Keratinocyte (primary cell): ENCODE measurements around the gene SEL1L3. TPM values are rescaled to one million over a fixed set of nuclear protein-coding genes. Genes with fewer than 3 reads are reported as not detected.

Experiments used
- DNase-seq: peaks from one replicate; pipeline ENCODE4 v3.0.0-alpha.2; 2011; ENCODE audit warnings: low read depth, missing footprints, low spot score
- FAIRE-seq: peaks from 2 replicates; lab custom pipeline; 2011; peaks lifted over from hg19 to GRCh38; lab: Jason Lieb, UNC
- H2AFZ ChIP-seq: 2 replicates; pipeline ENCODE4 v1.6.0; 2012; ENCODE audit warnings: low read length, control low read depth, inconsistent platforms; ENCODE audit not compliant: control insufficient read depth
- H3K27ac ChIP-seq: 2 replicates; pipeline ENCODE4 v1.5.1; 2011; ENCODE audit warnings: low read length; ENCODE audit not compliant: control insufficient read depth, insufficient read depth
- H3K27me3 ChIP-seq: 3 replicates; pipeline ENCODE4 v1.6.0; 2011; ENCODE audit warnings: low read length; ENCODE audit not compliant: control insufficient read depth, insufficient read depth; ENCODE audit errors: extremely low read depth
- H3K36me3 ChIP-seq, 2 experiments: 2 replicates in 1 of 2; 3 replicates in 1 of 2; pipeline ENCODE4 v1.5.1; 2011; ENCODE audit warnings: low read length in 2 of 2, mild to moderate bottlenecking in 1 of 2; ENCODE audit not compliant: control insufficient read depth in 2 of 2, insufficient read depth in 2 of 2; ENCODE audit errors: extremely low read depth in 1 of 2
- H3K4me1 ChIP-seq: 3 replicates; pipeline ENCODE4 v1.5.1; 2011; ENCODE audit warnings: low read length; ENCODE audit not compliant: control insufficient read depth, insufficient read depth; ENCODE audit errors: extremely low read depth
- H3K4me2 ChIP-seq: 3 replicates; pipeline ENCODE4 v1.6.0; 2011; ENCODE audit warnings: low read depth, low read length; ENCODE audit not compliant: control insufficient read depth, insufficient read depth; ENCODE audit errors: extremely low read depth
- H3K4me3 ChIP-seq, 3 experiments: fragments of 200-600 bp in 1 of 3; sonication (generic) in 1 of 3; 2 replicates in 2 of 3; 3 replicates in 1 of 3; pipeline ENCODE4 v1.5.1; 2011 to 2016; ENCODE audit warnings: low read length in 3 of 3, mild to moderate bottlenecking in 3 of 3, control low read depth in 2 of 3, inconsistent platforms in 1 of 3, low read depth in 1 of 3, mixed read lengths in 1 of 3, mixed run types in 1 of 3, moderate library complexity in 1 of 3; ENCODE audit not compliant: control insufficient read depth in 2 of 3, insufficient read depth in 2 of 3; ENCODE audit errors: extremely low read depth in 1 of 3
- H3K79me2 ChIP-seq: 2 replicates; pipeline ENCODE4 v1.6.0; 2012; ENCODE audit warnings: low read length; ENCODE audit not compliant: control insufficient read depth, insufficient read depth
- H3K9ac ChIP-seq: 3 replicates; pipeline ENCODE4 v1.6.0; 2011; ENCODE audit warnings: low read length; ENCODE audit not compliant: control insufficient read depth, insufficient read depth; ENCODE audit errors: extremely low read depth
- H3K9me1 ChIP-seq: 3 replicates; pipeline ENCODE4 v1.6.0; 2011; ENCODE audit warnings: low read length; ENCODE audit not compliant: control insufficient read depth, insufficient read depth; ENCODE audit errors: extremely low read depth
- H3K9me3 ChIP-seq: 2 replicates; pipeline ENCODE4 v1.5.1; 2012; ENCODE audit warnings: low read depth, low read length; ENCODE audit not compliant: control insufficient read depth
- H4K20me1 ChIP-seq: 3 replicates; pipeline ENCODE4 v1.6.0; 2011; ENCODE audit warnings: low read length; ENCODE audit not compliant: control insufficient read depth, insufficient read depth; ENCODE audit errors: extremely low read depth
- CTCF ChIP-seq, 3 experiments: IDR thresholded peaks in 1 of 3; conservative IDR thresholded peaks in 1 of 3; optimal IDR thresholded peaks in 1 of 3; 2 replicates in 2 of 3; 3 replicates in 1 of 3; pipeline versions ENCODE3 to v1.5.1; 2011; ENCODE audit warnings: low read length in 3 of 3, mild to moderate bottlenecking in 3 of 3, moderate library complexity in 2 of 3, control low read depth in 1 of 3, inconsistent platforms in 1 of 3; ENCODE audit not compliant: insufficient read depth in 2 of 3; ENCODE audit errors: extremely low read depth in 1 of 3
- EZH2 ChIP-seq: IDR thresholded peaks from one replicate; pipeline ENCODE4 v1.6.1; 2012; ENCODE audit warnings: inconsistent platforms, mild to moderate bottlenecking, low read length, moderate library complexity
- dilution Hi-C: fragments of 300-500 bp; cut with MboI; formaldehyde crosslinking; loops from one replicate; pipeline ENCODE4 v1.7.0; 2020; ENCODE audit warnings: low sequenced_read_pairs; ENCODE audit not compliant: extremely low pct_ligation_motif_present
- polyA plus RNA-seq, 5 experiments: library from polyadenylated mRNA; depleted of rRNA in 3 of 5; stranded (reverse) in 3 of 5; stranded (forward) in 1 of 5; unstranded in 1 of 5; fragments of >200 nt; gene quantifications; 1 replicate in 1 of 5; 2 replicates in 3 of 5; 3 replicates in 1 of 5; pipeline versions ENCODE4 v1.2.1 to v1.2.3, GENCODE V29; 2011 to 2012; ENCODE audit warnings: missing spikeins in 2 of 5, low read depth in 1 of 5, low replicate concordance in 1 of 5

SEL1L3 gene
- polyA plus RNA-seq, 1 donor (not counting 4 experiments of a cell fraction or from before 2014, with no cell fraction given), result 67.9 TPM

GRCh38 chr4:25818876-25819275 is 43.9 kb downstream of the SEL1L3 start:
- no peak for FAIRE-seq
- H3K4me1 ChIP-seq, result peaks cover 44% of the 10 kb centered on the region
- H3K9me1 ChIP-seq, result no peaks in the 10 kb centered on the region

GRCh38 chr4:25818371-25818871 is 44.4 kb downstream of the SEL1L3 start:
- no peaks in the 10 kb centered on the region for H3K79me2 ChIP-seq
- no peak overlapping the region for H3K9ac ChIP-seq
- no peaks in the 10 kb centered on the region for H4K20me1 ChIP-seq
- H3K4me3 ChIP-seq, result no peak overlapping the region
- H3K9me1 ChIP-seq, result no peaks in the 10 kb centered on the region
- DNase-seq (no peak), FAIRE-seq (no peak)
- no peak for TF ChIP-seq CTCF (optimal IDR thresholded peaks at IDR 0.05 in 1 of 3, IDR thresholded peaks at IDR 0.05 in 1 of 3, conservative IDR thresholded peaks at IDR 0.05 in 1 of 3; ENCODE audit: extremely low read depth in 1 of 3, insufficient read depth in 2 of 3, low read length in 3 of 3)
- no peak for TF ChIP-seq EZH2
- H2AFZ ChIP-seq, result no peak overlapping the region
- H3K27ac ChIP-seq, result no peak overlapping the region
- dilution Hi-C loops, result no loop called here
- peaks cover 49% of the 10 kb centered on the region for H3K4me1 ChIP-seq
- H3K4me2 ChIP-seq, result no peak overlapping the region
- H3K9me3 ChIP-seq, result no peaks in the 10 kb centered on the region
- no peaks in the 10 kb centered on the region for H3K27me3 ChIP-seq
- H3K36me3 ChIP-seq, result peaks cover 3 to 7% of the 10 kb centered on the region in 2 experiments

More at GRCh38 chr4:25818876-25819275, 43.9 kb downstream of the SEL1L3 start:
- H4K20me1 ChIP-seq, result no peaks in the 10 kb centered on the region
- H3K4me3 ChIP-seq, result no peak overlapping the region
- no peak for TF ChIP-seq CTCF (optimal IDR thresholded peaks at IDR 0.05 in 1 of 3, IDR thresholded peaks at IDR 0.05 in 1 of 3, conservative IDR thresholded peaks at IDR 0.05 in 1 of 3; ENCODE audit: extremely low read depth in 1 of 3, insufficient read depth in 2 of 3, low read length in 3 of 3)
- no peak for TF ChIP-seq EZH2
- H3K79me2 ChIP-seq, result no peaks in the 10 kb centered on the region
- no peak overlapping the region for H2AFZ ChIP-seq
- no peaks in the 10 kb centered on the region for H3K27me3 ChIP-seq
- H3K4me2 ChIP-seq, result no peak overlapping the region
- dilution Hi-C loops, result no loop called here
- H3K27ac ChIP-seq, result no peak overlapping the region
- no peak overlapping the region for H3K9ac ChIP-seq
- no peaks in the 10 kb centered on the region for H3K9me3 ChIP-seq
- peaks cover 3 to 7% of the 10 kb centered on the region in 2 experiments for H3K36me3 ChIP-seq
- no peak for DNase-seq
